Transverse colon (tissue), 4 donors: ENCODE data around the gene PPARD. TPM values are rescaled to one million over a fixed set of nuclear protein-coding genes. Genes with fewer than 3 reads are reported as not detected.
A peak's percentile ranks its signal among the peaks of the same experiment; 100 is the strongest.

ENCODE experiments used
- DNase-seq: peaks from one replicate; pipeline ENCODE4 v3.0.0-alpha.2; 2019
- H3K27ac ChIP-seq, 4 donors: fragments of 200-600 bp; sonication (generic); 2 replicates each; pipeline ENCODE4 v1.5.1; 2016 to 2018; ENCODE audit warnings: inconsistent platforms in 4 of 4
- H3K27me3 ChIP-seq: fragments of 200-600 bp; sonication (generic); 2 replicates; pipeline ENCODE4 v1.5.1; 2017; ENCODE audit warnings: inconsistent platforms
- H3K36me3 ChIP-seq, 4 donors: fragments of 200-600 bp; sonication (generic); 2 replicates each; pipeline ENCODE4 v1.5.1; 2017 to 2019; ENCODE audit warnings: inconsistent platforms in 4 of 4
- H3K4me1 ChIP-seq, 4 donors: fragments of 200-600 bp; sonication (generic); 2 replicates each; pipeline ENCODE4 v1.5.1; 2017 to 2020; ENCODE audit warnings: inconsistent platforms in 4 of 4
- H3K4me3 ChIP-seq, 4 donors: fragments of 200-600 bp; sonication (generic); 1 replicate in 1 of 4; 2 replicates in 3 of 4; pipeline versions ENCODE4 v1.5.1 to v1.6.1; 2017 to 2019; ENCODE audit warnings: inconsistent platforms in 4 of 4
- H3K9me3 ChIP-seq, 2 donors: fragments of 200-600 bp; sonication (generic); 2 replicates each; pipeline ENCODE4 v1.5.1; 2017 to 2019; ENCODE audit warnings: inconsistent platforms in 2 of 2
- EP300 ChIP-seq: sonication (generic); formaldehyde crosslinking; IDR thresholded peaks from one replicate; pipeline ENCODE4 v1.6.1; 2017; ENCODE audit warnings: antibody characterized with exemption, low read depth
- POLR2A ChIP-seq: fragments of 450-650 bp; IDR thresholded peaks from one replicate; pipeline ENCODE4 v1.6.1; 2016; ENCODE audit warnings: antibody characterized with exemption, mild to moderate bottlenecking, moderate library complexity
- POLR2AphosphoS5 ChIP-seq, 3 donors: sonication (generic); formaldehyde crosslinking; IDR thresholded peaks; one replicate each; pipeline ENCODE4 v1.6.1; 2016; ENCODE audit warnings: antibody characterized with exemption in 3 of 3
- WGBS, 2 donors: methylation state at CpG; one replicate each; pipeline ENCODE4 v1.1.5; 2018; ENCODE audit warnings: low coverage in 1 of 2; 5-methylcytosine and 5-hydroxymethylcytosine counted together
- in situ Hi-C, 4 donors: fragments of 200-750 bp; cut with MboI; loops; one replicate each; pipeline versions ENCODE4 v1.15.0 to v1.15.1; 2017; ENCODE audit warnings: low sequenced_read_pairs in 3 of 4, low pct_ligation_motif_present in 1 of 4, low pct_unique_long_range_greater_than_20kb in 1 of 4
- intact Hi-C: fragments of 100-400 bp; cut with DNase I; formaldehyde crosslinking; loops from one replicate; pipeline ENCODE4 v1.15.1; 2023; ENCODE audit warnings: low total_unique reads
- total RNA-seq, 4 donors: library from RNA; depleted of rRNA; stranded (reverse); fragments of >200 nt; gene quantifications; one replicate each; pipeline ENCODE4 v1.1.0, GENCODE V29; 2016
- TF ChIP-seq, protein P1 (sequence below), 5 experiments: fragments of 200-600 bp in 3 of 5; fragments of 450-650 bp in 2 of 5; sonication (generic) in 3 of 5; IDR thresholded peaks; 1 replicate in 2 of 5; 2 replicates in 3 of 5; pipeline ENCODE4 v1.5.1; 2016 to 2017; ENCODE audit warnings: antibody characterized with exemption in 5 of 5, inconsistent platforms in 3 of 5, mild to moderate bottlenecking in 2 of 5, moderate library complexity in 1 of 5

The PPARD gene
- total RNA-seq, 4 donors from 2014 or later, result 19.8 to 110 (median 29.3) TPM

DNA sequence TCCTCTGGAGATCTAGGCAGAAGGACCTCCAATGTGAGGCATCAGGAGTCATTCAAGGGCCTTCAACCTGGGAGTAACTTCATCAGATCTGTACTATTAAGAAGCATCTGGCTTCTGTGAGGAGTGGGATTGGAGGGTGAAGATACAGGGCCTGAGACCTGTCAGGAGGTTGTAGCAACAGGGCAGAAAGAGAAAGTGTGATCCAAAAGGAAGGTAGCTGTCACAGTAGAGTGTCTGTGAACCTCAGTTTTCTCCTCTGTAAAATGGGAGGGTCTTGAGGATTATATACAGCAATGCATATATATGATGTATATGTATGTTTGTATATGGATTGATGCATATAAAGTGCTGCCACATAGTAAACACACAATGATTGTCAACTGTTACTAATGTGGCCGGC is 123.3 kb downstream of the PPARD start:
- Histone ChIP-seq H3K9me3 (no peaks in the 10 kb centered on the region), H3K4me3 (no peak overlapping the region), H3K4me1 (peaks cover 5 to 22% (median 12%) of the 10 kb centered on the region in 4 donors), H3K27ac (no peak overlapping the region), H3K36me3 (no peaks in the 10 kb centered on the region), H3K27me3 (no peaks in the 10 kb centered on the region)
- 100% methylated on average over 1 of the region's 1 CpG for WGBS, 2 donors
- in situ Hi-C loops (no loop called here), intact Hi-C loops (no loop called here)
- TF ChIP-seq, protein P1, sequence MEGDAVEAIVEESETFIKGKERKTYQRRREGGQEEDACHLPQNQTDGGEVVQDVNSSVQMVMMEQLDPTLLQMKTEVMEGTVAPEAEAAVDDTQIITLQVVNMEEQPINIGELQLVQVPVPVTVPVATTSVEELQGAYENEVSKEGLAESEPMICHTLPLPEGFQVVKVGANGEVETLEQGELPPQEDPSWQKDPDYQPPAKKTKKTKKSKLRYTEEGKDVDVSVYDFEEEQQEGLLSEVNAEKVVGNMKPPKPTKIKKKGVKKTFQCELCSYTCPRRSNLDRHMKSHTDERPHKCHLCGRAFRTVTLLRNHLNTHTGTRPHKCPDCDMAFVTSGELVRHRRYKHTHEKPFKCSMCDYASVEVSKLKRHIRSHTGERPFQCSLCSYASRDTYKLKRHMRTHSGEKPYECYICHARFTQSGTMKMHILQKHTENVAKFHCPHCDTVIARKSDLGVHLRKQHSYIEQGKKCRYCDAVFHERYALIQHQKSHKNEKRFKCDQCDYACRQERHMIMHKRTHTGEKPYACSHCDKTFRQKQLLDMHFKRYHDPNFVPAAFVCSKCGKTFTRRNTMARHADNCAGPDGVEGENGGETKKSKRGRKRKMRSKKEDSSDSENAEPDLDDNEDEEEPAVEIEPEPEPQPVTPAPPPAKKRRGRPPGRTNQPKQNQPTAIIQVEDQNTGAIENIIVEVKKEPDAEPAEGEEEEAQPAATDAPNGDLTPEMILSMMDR (IDR thresholded peaks at IDR 0.05), result no peak
- no peak for TF ChIP-seq EP300
- TF ChIP-seq POLR2AphosphoS5 (IDR thresholded peaks at IDR 0.05), result no peak
- TF ChIP-seq POLR2A, result no peak
- no peak for DNase-seq

DNA sequence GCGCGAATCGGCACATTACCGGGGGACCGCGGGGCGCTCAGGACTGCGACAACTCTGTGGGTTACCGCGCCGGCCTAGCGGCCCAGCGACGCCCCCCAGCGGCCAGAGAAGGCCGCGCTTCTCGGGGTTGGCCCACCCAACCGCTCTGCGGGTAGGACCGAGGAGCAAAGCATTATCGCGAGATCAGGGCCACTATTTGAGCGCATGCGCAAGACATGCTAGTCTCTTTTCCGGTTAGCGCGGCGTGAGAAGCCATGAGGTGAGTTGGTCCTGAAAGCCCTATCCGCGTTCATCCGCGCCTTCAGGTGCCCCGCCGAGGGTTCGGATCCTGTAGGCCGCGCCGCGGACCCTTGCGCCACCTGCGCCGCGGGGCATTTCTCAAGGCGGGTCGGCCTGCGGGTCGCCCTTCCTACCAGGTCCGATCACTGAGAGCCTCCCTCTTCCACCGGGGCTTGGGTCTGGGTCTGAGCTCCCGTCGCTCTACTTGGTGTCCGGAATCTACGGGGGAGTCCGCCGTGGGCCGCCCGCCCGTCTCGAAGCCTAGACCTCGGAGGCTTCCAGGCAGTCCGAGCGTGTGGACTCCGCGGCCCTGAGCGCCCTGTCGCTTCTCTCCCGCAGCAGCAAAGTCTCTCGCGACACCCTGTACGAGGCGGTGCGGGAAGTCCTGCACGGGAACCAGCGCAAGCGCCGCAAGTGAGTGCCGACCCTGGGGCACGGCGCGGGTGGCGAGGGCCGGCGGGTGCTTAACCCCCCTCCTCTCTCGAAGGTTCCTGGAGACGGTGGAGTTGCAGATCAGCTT is 126.0 kb downstream of the PPARD start, which contains the start of gene RPL10A:
TSS of gene RPL10A (plus strand) at position 221 of the 799 bp plus-strand sequence. CDS start at position 255, 34 bp downstream.
- no peaks in the 10 kb centered on the region for H3K27me3 ChIP-seq
- DNase-seq, result peak; percentile 97
- TF ChIP-seq, protein P1 (IDR thresholded peaks at IDR 0.05), result peak; percentile 92 to 98 (median 97)
- peak; percentile 91 for TF ChIP-seq POLR2A
- no peak for TF ChIP-seq EP300
- TF ChIP-seq POLR2AphosphoS5 (IDR thresholded peaks at IDR 0.05), result peak; percentile 97 to 98 (median 98)
- in situ Hi-C loops, result no loop called here
- intact Hi-C loops, result no loop called here
- H3K4me1 ChIP-seq, result peaks cover 11 to 39% (median 25%) of the 10 kb centered on the region in 4 donors
- H3K9me3 ChIP-seq, result no peaks in the 10 kb centered on the region
- 2% methylated on average over 22 of the region's 86 CpGs; no CpG with 5 or more reads in 1 of the 2 donors for WGBS, 2 donors
- H3K4me3 ChIP-seq, result peak within 1 kb of the TSS; percentile 68 to 83 (median 76)
- H3K36me3 ChIP-seq, result no peaks in the 10 kb centered on the region
- H3K27ac ChIP-seq, result peak within 1 kb of the TSS; percentile 88 to 95 (median 92)

GRCh38 chr6:35468980-35469750 is 126.8 kb downstream of the PPARD start:
- intact Hi-C loops, result no loop called here
- in situ Hi-C loops, result no loop called here
- Histone ChIP-seq H3K27me3 (no peaks in the 10 kb centered on the region), H3K27ac (peak overlapping the region; percentile 88 to 95 (median 92)), H3K36me3 (no peaks in the 10 kb centered on the region), H3K9me3 (no peaks in the 10 kb centered on the region), H3K4me1 (peaks cover 11 to 39% (median 25%) of the 10 kb centered on the region in 4 donors), H3K4me3 (peak overlapping the region; percentile 68 to 83 (median 76))
- TF ChIP-seq EP300, result no peak
- no peak for TF ChIP-seq POLR2AphosphoS5 (IDR thresholded peaks at IDR 0.05)
- TF ChIP-seq, protein P1 (IDR thresholded peaks at IDR 0.05), result no peak
- no peak for TF ChIP-seq POLR2A
- DNase-seq, result no peak
- 3 to 4% methylated on average over 10 to 16 of the region's 37 CpGs for WGBS, 2 donors
